ENCODE data around the gene TRIM67.
"Not testable (repeated sequence)": the region's sequence is repeated elsewhere in the genome, so short reads cannot be mapped to it uniquely, and the experiment has no call there.

Gene TRIM67

DNA sequence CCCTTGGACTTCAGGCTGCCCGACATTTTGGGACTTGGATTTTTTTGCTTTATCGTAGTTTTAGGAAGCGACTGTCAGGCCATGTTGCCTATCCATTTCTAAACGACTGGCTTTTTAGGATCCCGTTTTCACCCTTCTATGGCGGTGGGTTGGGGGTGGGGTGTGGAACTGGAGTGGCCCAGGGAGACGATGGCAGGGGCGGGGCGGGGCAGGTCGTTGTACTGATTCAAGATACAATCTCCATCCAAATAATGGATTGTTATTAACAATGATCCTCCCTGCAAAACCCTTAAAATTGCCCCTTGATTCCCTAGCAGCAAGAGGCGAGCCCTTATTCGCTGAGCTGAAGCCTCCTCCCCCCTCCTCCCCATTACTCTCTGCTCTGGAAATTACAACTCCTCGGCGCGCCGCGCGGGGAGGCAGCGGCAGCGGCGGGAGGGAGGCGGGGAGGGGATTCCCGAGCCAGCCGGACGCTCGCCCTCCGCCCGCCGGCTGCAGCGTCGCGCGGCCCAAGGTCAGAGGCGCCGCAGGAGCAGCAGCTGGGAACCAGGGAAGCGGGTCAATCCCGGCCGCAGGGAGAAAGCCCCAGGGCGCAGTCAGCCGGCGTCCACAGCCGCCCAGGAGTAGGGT, at the start of gene TRIM67:
Gene TRIM67, plus strand, starts transcription at position 392 of the 630 bp plus-strand sequence. CDS start 912 bp downstream, outside the sequence.
- DNase-seq = no peak

DNA sequence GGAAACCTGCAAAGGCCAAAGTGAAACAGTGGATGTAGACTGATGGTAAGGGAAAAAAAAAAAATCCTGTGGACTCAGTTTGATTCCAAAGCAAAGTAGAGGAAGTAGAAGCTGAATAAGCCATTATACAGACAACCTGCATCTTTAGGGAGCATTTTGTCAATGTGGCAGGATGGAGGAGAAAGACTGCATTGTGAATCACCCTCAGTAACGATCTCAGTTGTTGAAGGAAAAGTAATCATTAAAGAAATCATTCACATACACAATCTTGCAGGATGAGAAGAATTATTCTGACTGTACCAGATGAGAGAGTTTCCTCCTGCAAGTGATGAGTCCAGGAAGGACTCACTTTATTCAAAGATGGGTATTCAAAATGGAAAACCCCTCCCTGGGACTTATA, 45.1 kb upstream of the TRIM67 start:
- DNase-seq = no peak

DNA sequence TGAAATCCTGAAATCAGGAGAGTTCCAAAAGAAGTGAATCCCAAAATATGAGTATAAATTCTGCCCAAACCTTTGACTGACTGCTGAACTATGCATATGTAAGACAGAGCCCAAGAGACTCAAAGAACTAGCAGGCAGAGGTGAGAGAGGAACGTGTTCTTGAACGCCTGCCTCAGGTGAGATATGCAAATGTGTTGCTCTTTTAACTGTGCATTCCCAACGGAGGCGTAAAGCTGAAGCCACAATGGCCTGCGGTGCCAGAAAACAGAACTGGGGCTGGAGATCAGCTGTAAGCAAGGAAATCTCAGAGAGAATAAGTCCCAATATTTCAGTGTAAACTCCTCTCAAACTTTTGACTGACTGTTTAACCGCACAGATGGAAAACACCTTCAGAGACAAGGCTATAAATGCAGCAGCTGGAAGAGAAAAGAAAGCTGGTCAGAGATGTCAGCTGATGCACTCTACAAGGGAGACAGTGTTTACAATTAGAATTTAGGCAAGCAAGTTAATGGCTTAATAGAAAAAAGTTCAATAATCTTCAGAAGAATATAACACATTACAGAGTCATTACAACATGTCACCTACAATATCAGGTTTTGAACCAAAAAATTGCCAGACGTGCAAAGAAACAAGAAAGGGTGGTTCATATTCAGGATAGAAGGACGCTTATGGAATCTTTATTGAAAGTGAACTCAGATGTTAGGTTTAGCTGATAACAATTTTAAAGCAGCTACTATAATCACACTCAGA, 43.0 kb upstream of the TRIM67 start:
- no peak for DNase-seq

DNA sequence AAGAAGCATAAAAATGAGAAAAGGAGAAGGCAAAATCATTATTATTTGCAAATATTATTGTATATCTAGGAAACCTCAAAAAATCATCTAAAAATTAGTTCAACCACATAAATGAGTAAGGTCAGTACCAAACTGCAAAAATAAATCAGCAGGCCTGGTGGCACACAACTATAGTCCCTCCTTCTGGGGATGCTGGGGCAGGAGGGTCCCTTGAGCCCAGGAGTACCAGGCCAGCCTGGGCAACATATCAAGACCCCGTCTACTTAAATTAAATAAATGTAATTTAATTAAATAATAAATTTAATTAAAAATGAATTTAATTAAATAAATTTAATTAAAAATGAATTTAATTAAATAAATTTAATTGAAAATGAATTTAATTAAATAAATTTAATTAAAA, 40.3 kb upstream of the TRIM67 start:
- no peak for DNase-seq

DNA sequence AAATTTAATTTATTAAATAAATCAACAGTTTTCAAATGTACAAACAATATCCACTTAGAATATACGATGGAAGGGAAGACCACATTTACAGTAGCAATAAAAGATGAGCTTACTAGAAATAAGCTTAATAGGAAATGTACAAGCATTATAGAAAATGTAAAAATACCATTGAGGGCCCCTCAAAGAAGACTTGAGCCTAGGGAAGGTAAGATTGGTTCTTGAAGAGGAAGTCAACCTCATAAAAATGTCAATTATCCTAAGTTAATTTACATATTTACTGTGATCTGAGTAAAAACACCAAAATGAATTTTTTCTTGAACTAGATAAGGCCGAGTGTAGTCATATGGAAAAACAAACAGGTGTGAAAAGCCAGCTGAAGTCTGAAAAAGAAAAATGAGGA, 39.7 kb upstream of the TRIM67 start:
- DNase-seq = no peak

DNA sequence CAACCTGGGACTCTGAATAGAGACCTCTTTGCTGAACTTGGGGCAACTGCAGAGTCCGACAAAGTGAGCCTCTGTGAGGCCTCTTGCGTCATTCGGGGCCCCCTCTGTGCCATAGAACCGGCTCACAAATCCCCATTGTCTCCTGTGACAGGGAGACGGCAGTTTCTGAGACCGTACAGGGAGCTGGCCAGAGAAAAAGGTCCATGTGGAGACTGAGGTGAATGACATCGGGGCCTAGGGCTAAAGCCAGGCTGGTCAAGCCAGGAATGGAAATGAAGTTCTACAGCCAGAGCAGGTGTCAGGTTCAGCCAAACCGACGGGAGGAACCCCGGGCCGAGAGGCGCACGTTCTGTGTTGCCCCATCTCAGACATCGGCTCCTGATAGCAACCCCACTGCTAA, 37.1 kb upstream of the TRIM67 start:
- no peak for DNase-seq

DNA sequence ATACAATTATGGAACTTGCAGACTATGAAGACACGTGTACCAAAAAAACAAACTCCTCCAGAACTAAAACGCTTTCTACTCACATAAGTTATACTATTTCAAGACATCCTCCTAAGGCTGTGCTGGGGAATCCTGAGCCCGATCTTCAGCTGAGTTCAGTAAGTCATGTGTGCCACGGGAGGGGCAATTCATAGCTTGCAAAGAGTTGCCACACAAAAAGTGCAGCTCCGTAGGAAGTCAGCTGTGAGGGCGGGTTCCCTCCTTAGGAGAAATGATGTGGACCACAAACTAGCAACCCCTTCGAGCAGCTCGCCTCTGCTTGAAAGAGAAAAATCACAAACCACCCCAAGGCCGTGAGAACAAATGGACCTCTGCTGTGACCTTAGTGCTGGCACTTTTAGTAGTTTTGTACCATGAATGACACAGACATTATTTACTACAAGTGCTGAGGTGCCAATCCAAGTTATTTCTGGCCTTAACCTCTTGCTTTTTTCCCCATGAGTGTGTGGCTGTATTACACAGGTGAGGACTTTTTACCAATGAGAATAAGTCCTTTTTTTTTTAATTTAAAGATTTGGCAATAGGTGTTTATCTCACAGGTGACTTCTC, 35.8 kb upstream of the TRIM67 start:
- no peak for DNase-seq

DNA sequence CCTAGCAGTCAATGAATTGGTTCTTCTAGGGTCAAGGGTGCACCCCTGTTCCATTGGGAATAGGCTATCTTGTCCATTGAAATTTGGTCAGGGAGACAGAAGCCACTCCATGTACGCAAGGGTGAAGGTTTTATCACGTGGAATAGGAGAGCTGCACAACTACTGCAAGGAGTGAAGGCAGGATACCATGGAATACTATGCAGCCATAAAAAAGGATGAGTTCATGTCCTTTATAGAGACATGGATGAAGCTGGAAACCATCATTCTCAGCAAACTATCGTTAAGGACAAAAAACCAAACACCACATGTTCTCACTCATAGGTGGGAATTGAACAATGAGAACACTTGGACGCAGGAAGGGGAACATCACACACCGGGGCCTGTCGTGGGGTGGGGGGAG, 34.8 kb upstream of the TRIM67 start:
- DNase-seq = not testable (repeated sequence)

DNA sequence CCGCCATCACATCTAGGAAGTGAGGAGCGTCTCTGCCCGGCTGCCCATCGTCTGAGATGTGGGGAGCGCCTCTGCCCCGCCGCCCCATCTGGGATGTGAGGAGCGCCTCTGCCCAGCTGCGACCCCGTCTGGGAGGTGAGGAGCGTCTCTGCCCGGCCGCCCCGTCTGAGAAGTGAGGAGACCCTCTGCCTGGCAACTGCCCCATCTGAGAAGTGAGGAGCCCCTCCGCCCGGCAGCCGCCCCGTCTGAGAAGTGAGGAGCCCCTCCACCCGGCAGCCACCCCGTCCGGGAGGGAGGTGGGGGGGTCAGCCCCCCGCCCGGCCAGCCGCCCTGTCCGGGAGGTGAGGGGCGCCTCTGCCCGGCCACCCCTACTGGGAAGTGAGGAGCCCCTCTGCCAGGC, 33.4 kb upstream of the TRIM67 start:
- DNase-seq = not testable (repeated sequence)

DNA sequence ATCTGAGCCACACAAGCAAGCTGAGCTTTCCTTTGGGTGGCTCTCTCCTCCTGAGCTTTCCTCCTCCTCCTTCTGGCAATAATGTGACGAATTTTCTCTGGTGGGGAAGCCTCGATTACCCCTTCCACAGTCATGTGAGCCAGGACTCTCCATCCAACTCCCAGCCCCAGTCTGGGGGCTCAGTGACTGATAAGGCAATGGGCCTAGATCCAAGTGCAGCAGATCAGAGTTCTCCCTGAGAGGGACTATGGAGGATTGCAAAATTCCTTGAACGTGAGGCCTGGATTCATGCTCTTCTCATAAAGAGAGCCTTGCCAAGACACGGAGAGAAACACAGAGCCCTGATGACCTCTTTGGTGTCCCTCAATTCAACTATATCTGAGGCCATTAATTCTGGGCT, 31.3 kb upstream of the TRIM67 start:
- no peak for DNase-seq

DNA sequence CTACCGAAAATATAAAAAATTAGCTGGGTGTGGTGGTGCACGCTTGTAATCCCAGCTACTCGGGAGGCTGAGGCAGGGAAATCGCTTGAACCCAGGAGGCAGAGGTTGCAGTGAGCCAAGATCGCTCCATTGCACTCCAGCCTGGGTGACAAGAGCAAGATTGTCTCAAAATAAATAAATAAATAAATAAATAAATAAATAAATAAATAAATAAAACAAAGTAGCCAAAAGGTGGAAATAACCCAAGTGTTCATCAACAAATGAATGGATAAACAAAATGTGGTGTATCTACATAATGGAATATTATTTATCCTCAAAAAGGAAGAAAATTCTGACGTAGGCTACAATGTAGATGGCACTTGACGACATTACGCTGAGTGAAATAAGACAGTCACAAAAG, 29.3 kb upstream of the TRIM67 start:
- not testable (repeated sequence) for DNase-seq

DNA sequence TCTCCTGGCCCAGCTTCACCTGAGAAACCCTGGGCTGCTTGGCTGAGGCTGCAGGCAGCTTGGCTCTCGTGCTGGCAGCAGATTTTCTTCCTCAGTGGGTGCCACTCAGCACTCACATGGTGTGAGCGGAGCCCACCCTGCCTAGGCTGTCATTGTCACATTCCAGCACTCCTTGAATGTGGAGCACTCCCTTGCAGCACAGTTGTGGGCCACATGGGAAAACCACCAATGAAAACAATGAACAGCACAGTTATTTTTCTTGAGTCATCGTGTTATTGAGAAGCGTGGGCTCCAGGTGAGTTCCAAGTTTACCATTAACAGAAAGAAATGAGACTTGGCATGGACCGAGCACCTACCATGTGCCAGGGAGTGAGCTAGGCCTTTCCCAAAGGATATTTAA, 27.2 kb upstream of the TRIM67 start:
- no peak for DNase-seq

DNA sequence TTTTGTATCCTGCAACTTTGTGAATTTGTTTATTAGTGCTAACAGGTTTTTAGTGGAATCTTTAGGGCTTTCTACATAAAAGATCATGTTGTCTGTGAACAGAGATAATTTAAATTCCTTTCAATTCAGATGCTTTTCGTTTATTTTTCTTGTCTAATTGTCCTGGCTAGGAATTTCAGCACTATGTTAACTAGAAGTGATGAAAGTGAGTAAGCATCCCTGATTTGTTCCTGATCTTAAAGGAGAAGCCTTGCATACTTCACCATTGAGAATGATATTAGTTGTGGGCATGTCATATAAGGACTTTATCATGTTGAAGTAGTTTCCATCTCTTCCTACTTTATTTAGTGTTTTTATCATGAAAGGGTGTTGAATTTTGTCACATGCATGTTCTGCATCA, 23.6 kb upstream of the TRIM67 start:
- DNase-seq = no peak

DNA sequence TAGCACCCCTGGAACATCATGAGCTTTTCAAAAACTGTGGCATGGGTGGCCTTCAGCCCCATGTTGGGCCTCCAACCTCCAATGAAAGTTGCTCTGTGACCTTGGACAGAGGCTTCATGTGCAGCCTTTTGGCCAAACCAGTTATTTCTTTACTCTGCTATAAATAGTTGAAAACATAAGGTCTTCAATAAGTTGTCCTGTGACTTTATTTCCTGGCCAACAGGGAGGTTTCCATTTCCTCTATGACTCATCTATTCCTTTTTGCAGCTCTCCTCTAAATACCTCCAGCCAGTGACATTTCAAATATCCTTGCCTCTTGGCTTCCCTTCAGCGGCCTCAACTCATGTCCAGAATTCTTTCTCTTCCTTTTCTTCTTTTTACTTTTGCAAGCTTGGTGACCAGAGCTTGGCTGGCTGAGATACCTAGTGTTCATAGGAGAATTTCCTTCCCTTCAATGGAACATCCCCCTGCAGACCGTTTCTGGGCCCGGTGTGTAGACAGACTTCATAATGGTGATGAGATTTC, 22.7 kb upstream of the TRIM67 start:
- DNase-seq = no peak

DNA sequence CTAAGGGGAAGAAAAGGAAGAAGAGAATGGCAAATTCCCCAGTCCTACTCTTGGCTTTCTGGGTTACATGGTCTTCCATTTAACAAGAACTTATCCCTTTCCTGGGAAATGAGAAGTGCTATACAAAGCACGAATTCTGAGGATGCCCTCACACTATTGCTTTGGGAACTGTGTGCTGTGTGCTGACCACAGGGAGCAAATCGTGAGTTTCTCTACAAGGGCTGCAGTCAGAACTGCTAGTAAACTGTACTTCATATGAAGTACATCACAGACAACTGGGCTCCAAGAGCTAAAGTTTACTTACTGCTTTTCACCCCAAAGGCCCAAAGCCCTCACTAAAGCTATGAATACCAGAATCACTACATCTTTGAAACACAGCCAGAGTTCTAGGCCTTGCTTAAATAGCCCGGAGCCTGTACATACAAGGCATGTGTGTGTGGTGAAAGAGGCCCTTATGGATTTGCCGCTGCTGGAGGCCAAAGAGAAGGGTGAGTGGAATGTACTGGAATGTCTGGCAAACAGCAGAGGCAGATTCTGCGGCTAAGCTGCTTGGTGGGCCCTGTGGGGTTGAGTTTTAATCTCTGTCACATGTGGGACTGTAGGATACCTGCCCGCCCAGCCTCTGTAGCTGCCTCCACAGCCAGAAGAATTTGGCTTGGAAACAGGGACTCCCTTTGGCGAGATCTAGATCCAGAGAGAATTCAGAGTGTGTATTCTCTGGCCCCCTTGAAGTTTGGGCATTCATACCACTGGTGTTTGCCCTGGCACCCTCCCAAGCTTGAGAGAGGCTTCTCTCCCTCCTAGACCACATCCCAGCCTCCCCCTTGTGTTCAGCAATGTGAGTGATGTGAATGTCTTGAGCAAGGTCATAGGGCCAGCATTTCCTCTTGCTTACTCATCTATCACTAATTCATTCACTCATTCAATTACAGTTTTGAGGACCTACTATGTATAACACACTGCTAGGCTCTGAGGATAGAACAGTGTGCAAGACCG, 21.9 kb upstream of the TRIM67 start:
- no peak for DNase-seq

DNA sequence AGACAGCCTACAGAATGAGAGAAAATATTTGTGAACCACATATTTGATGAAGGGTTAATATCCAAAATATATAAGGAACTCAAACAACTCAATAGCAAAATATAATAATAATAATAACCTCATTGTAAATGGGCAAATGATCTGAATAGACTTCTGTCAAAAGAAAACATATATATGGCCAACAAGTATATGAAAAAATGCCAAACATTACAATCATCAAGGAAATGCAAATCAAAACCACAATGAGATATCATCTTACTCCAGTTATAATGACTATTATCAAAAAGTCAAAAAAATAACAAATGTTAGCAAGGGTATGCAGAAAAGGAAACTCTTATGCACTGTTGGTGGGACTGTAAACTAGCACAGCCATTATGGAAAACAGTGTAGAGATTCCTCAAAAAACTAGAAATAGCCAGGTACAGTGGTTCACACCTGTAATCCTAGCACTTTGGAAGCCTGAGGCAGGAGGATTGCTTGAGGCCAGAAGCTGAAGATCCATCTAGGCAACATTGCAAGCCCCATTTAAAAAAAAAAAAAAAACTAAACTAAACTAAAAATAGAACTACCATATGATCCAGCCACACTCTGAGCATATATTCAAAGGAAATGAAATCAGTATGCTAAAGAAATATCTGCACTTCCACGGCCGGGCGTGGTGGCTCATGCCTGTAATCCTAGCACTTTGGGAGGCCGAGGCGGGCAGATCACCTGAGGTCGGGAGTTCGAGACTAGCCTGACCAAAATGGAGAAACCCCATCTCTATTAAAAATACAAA, 17.3 kb upstream of the TRIM67 start:
- DNase-seq = no peak

DNA sequence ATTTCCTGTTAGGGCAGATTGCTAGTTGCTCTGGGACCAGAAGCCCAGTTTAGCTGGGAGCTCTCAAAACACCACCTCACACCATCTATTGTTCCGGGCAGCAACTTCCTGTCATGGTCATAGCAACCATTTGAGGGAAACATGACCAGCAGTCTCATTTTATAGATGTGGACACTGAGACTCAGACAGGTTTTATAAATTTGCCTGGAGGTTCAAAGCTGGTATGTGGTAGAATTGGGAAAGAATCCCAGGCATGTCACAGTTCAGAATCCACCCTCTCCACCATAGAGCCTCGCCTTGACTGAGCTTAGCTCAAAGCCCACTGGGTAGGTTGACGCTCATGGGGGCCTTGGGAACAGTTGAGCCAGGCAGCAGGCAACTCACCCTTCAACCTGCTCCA, 14.0 kb upstream of the TRIM67 start:
- DNase-seq = no peak

DNA sequence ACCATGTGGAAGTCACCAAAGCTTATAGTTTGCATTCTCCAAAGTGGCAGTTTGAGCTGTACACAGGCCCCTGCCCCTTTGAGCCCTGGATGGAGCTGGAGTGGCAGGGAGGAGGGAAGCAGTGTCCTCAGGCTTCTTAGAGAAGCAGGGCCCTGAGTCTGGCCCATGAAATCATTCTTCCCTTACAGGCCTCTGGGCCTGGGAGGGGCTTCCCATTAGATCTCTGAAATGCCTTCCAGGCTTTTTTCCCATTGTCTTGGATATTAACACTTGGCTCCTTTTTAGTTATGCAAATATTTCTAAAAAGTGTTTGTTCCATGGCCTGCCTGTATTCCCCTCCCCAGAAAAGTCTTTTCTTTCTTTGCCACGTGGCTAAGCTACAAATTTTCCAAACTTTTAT, 10.0 kb upstream of the TRIM67 start:
- no peak for DNase-seq

DNA sequence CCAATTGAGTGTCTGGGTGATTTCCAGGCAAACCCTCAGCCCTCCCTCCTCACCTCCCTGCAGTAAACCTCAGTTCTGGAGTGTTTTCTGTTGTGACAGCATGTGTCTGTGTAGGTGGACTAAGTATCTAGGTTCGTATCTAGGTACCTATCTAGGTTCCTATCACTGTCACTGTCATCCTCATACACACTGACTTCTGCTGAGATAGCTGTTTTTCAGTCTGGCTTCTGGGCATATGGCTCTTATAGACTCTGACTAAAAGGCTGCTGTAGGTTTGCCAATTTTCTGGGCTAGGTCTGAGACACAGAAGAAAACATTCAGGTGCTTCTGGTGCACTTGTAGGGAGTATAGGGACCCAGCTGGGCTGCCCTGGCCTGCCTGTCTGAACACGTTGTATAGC, 8.1 kb upstream of the TRIM67 start:
- no peak for DNase-seq

DNA sequence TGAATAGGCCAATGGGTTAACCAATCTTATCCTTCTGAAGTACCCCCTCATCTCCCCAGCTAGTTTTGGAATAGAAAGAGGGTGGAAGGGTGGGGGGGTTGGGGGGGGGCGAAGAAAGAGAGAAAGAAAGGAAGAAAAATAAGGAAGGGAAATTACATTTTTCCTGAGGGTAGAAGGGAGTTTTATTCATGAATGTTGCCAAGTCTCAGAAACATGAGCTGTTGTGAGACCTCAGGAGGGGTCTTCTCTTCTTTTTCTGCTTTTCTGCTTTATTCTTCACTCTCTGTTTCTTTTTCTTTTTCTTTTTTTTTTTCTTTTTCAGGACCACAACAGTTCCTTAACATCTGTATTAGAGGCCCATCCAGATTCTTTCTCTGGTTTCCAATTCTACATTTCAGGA, 6.0 kb upstream of the TRIM67 start:
- no peak for DNase-seq

DNA sequence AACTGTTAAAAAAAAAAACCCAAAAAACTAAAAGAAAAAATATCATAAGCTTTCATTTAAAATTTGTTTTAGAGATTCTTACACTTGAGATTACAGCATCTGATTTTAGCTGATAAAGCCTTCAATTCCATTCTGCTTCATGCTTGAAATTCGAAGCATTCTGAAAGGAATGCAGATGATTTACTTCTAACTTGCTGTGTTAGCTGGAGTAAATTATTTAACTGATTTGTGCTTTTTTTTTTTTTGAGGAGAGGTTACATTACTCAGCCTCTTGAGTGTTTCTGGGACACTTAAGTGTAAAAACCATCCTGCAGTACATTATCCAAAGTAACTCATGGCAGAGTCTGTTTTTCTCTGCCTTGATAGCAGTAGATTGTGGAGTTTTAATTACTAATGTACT, 4.5 kb upstream of the TRIM67 start:
- DNase-seq = no peak

DNA sequence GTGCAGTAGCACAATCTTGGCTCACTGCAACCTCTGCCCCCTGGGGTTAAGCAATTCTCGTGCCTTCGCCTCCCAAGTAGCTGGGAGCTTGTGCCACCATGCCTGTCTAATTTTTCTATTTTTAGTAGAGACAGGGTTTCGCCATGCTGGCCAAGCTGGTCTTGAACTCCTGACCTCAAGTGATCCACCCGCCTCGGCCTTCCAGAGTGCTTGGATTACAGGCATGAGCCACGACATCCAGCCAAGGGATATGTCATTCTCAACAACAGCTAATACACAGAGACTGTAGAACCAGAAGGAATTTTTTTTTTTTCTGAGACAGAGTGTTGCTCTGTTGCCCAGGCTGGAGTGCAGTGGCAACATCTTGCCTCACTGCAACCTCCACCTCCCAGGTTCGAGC, 3.7 kb upstream of the TRIM67 start:
- not testable (repeated sequence) for DNase-seq

All from activated CD4-positive, CD25-positive, alpha-beta regulatory T cell treated with anti-CD3 and anti-CD28 coated beads, Interleukin-2, amount 50 U/mL, for 72 hours (primary cell).